AG10803 (cell line): ENCODE data around the gene KMT5C.
A peak's percentile ranks its signal among the peaks of the same experiment; 100 is the strongest.

ENCODE experiments used
- DNase-seq: peaks from one replicate; pipeline ENCODE4 v3.0.0; 2010; ENCODE audit warnings: low read depth
- H3K4me3 ChIP-seq: 2 replicates; pipeline ENCODE4 v1.5.1; 2011; ENCODE audit warnings: mild to moderate bottlenecking, low read length, control low read depth
- TF ChIP-seq, protein P1 (sequence below): conservative IDR thresholded peaks from 2 replicates; pipeline ENCODE4 v1.5.1; 2011; ENCODE audit warnings: mild to moderate bottlenecking, low read length, control low read depth, inconsistent platforms

KMT5C gene

DNA sequence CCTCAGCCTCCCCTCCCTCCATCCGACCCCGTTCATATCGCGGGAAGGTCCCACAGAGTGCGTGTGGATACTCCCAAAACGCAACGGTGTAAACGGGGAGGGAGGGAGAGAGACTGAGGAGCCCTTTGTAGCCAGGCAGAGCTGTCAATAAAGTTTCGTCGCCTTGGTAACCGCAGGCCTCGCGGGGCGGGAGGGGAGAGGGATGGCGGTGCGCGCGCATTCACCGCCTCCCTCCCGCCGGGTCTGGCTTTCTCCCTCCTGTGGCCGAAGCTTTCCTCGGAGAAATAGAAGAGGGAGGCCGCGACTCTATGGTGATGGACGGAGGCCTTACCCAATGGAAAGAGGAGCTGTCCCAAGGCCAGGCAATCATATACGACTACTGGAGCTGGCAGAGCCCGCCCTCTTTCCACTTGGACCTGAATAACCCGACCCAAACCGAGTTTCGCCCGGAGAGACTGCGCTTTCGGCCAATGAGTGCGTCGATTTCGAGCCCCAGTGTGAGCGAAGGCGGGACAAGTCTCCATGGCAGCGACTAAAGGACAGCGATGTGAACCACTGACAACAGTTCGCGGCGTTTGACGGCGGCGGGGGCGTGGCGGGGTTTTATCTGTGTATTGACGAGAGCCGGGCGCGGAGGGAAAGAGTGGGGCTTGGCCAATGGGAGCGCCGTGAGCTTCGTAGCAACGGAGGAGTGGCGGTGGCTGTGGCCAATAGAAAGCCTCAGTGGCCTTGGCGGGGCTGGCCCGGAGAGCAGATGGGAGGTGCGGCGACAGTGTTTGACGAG lies at the start of gene KMT5C:
Gene KMT5C, plus strand, starts transcription at position 772 of the 784 bp plus-strand sequence. CDS start 2,061 bp downstream, outside the sequence.
- DNase-seq = peak; percentile 100
- H3K4me3 ChIP-seq = peak within 1 kb of the TSS; percentile 81
- TF ChIP-seq, protein P1, sequence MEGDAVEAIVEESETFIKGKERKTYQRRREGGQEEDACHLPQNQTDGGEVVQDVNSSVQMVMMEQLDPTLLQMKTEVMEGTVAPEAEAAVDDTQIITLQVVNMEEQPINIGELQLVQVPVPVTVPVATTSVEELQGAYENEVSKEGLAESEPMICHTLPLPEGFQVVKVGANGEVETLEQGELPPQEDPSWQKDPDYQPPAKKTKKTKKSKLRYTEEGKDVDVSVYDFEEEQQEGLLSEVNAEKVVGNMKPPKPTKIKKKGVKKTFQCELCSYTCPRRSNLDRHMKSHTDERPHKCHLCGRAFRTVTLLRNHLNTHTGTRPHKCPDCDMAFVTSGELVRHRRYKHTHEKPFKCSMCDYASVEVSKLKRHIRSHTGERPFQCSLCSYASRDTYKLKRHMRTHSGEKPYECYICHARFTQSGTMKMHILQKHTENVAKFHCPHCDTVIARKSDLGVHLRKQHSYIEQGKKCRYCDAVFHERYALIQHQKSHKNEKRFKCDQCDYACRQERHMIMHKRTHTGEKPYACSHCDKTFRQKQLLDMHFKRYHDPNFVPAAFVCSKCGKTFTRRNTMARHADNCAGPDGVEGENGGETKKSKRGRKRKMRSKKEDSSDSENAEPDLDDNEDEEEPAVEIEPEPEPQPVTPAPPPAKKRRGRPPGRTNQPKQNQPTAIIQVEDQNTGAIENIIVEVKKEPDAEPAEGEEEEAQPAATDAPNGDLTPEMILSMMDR = peak; percentile 43

- TF ChIP-seq, protein P1 = no peak
- DNase-seq = no peak
- H3K4me3 ChIP-seq = no peak overlapping the region
Observed at GRCh38 chr19:55297267-55297666, 42.4 kb upstream of the KMT5C start.

- TF ChIP-seq, protein P1 = no peak
- no peak for DNase-seq
- H3K4me3 ChIP-seq = no peak overlapping the region
Observed at GRCh38 chr19:55299991-55300390, 39.7 kb upstream of the KMT5C start.

DNA sequence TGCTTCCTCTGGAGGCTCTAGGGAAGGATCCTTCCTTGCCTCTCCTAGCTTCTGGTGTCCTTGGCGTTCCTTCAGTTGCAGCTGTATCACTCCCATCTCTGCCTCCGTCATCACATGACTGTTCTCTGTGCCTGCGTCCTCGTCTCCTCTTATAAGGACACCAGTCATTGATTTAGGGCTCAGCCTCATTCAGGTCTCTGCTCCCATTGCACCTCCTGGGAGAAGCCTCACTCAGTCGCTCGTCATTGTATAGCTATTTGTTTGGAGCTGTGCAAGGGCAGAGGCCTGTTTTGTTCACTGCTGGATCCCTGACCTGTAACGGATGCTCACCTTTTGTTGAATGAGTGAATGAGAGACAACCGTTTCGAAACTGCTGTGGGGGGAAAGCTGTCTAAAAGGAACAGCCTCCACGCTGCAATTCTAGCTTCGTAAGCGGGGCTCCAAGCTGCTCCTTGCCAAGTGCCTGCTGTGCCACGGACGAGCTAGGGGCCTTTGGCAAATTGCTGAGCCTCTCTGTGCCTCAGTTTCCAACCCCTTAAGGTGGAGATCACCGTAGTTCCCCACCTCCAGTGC lies 38.7 kb upstream of the KMT5C start:
- H3K4me3 ChIP-seq = no peak overlapping the region
- TF ChIP-seq, protein P1 = no peak
- DNase-seq = no peak

DNA sequence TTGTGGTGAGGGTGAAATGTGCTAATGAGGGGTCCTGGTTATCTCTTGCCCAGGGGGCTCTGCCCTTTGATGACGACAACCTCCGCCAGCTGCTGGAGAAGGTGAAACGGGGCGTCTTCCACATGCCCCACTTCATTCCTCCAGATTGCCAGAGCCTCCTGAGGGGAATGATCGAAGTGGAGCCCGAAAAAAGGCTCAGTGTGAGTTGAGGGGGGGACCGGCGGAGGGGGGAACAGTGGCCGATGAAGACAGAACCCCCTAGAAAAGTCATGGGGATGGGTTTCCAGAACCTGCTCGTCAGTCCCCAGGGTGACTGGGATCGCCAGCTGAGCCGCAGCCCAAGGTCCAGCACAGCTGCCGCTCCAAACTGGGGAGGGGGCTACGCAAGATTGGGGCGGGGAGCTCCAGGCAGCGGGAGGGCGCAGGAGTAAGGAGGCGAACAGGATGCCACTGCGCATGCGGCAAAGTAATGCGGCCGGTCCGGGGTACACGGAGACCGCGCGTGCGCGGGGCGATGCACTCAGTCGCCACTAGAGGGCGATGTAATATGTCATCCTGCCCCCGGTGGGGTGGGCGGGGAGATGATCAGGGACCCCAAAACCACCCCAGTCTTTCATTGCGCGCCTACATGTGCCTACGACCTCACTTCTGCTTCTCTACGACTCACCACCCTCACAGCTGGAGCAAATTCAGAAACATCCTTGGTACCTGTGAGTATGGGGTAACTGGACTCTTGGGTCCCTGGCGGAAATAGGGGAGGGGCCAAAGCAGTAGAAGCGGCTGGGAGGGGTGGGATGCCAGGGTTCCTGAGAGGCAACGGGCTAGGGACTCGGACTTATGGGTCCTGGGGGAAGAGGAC lies 38.0 kb upstream of the KMT5C start:
- DNase-seq = peak; percentile 56
- TF ChIP-seq, protein P1 = peak; percentile 80
- peak overlapping the region; percentile 56 for H3K4me3 ChIP-seq

DNA sequence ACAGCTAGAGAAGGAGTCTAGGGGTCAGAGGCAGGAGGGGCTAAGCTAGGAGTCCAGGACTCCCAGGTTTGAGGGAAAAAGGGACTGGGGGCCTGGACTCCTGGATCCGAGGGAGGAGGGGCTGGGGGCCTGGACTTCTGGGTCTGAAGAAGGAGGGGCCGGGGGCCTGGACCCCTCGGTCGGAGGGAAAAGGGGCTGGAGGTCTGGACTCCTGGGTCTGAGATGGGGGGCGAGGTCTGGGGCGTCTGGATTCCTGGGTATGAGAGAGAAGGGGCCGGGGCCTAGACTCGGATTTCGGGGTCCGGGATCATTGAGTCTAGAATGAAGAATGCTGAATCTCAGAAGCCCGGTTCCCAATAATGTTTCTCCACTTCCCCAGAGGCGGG lies 37.4 kb upstream of the KMT5C start:
- DNase-seq = no peak
- TF ChIP-seq, protein P1 = no peak
- H3K4me3 ChIP-seq = peak overlapping the region; percentile 42; the same call in 1 of the 2 replicates
